ENCODE measurements around the gene APOBEC3A.
"Not testable (repeated sequence)": the region's sequence is repeated elsewhere in the genome, so short reads cannot be mapped to it uniquely, and the experiment has no call there.

The APOBEC3A gene

DNA sequence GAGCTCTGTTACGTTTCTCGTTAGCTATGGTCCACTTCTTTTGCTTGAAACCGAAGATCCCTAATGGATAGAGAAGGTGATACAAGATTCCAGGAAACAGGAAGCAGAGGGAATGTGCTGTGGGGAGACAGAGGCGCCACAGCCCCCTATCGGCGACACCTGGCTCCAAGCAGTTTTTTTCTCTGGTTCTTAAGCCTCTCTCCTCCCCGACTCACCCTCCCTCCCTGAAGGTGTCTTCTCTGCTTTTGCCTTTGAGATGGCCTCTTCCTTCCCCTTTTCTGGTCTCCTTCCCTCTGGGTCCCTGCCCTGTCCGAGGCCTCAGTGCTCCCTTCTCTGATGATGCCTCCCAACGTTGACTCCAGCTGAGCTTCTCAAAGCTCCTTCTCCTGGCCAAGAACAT, 14.2 kb upstream of the APOBEC3A start:
- no peak for DNase-seq (ENCODE audit: low read depth)

- no peak for DNase-seq (ENCODE audit: low read depth)
Observed at GRCh38 chr22:38943882-38944281, 13.5 kb upstream of the APOBEC3A start.

DNA sequence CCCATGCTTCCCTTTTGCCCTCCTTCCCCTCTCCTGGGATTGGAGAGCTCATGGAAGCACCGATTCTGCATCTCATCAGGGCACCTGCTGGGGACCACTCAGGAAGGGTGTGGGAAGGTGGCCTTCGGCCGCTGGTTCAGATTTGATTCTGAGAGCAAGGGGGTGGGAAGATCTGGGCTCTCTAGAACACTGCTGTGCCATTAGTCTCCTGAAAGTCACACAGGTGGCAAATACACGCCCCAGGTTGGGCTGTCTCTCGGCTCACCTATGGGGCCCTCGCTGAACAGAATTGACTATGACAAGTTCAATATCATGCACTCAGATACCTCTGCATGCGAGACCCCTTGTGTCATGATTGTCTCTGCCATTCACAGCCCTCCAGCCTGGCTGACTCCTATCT, 12.8 kb upstream of the APOBEC3A start:
- DNase-seq (ENCODE audit: low read depth), result no peak

- not testable (repeated sequence) for DNase-seq (ENCODE audit: low read depth)
Observed at GRCh38 chr22:38945706-38946338, 11.6 kb upstream of the APOBEC3A start.

DNA sequence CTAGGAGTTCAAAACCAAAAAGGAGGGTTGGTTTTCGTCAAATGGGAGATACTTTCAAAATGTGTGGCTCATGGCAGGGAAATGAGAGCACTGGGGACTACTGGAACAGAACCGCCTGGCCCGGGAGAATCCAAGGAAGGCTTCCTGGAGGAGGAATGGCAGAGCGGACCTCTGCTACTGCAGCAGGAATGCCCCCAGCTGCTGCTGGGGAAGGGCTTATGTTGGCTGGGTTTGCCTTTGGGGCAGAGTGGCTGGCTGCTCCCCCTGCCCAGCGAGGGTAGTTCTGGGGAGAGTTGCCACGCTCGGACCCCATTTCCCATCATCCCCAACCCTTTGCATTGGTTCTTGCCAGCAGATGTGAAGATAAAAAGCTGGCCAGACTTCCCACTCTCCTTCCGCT, 10.6 kb upstream of the APOBEC3A start:
- no peak for DNase-seq (ENCODE audit: low read depth)

- DNase-seq (ENCODE audit: low read depth), result no peak
Observed at GRCh38 chr22:38947321-38948140, 9.9 kb upstream of the APOBEC3A start.

DNA sequence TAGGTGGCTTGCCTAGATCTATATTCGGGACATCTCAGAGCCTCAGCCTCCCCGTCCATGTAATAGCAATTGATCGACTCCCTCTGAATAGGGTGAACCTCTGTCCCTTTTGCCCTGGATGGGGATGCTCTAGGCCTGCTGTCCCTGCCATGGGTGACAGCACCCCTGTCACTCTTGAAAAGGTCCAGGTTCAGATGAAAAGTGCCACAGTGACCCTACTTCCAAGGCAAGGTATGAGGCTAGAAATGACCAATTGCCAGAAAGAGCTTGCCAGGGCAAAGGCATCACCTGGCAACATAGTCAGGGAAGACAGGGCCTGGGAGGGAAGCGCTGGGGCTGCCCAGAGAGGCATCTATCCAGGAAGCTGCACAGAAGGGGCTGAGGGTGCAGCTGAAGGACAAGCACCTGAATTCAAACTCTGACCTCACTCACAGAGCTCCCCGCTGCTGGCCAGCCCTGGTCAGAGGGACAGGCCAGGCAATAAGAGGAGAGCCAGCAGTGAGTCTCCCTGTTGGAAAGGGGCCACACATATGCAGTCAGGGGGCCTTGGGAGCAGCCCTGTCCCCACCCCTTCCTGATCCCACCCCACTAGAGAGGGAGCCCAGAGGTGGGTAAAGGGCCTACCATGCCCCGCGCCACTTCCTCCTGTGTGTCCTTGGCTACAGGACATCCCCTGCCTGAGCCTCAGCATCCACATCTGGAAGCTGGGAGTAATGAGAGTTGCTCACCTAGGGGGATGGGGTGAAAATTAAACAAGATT, 9.0 kb upstream of the APOBEC3A start:
- DNase-seq (ENCODE audit: low read depth), result no peak

DNA sequence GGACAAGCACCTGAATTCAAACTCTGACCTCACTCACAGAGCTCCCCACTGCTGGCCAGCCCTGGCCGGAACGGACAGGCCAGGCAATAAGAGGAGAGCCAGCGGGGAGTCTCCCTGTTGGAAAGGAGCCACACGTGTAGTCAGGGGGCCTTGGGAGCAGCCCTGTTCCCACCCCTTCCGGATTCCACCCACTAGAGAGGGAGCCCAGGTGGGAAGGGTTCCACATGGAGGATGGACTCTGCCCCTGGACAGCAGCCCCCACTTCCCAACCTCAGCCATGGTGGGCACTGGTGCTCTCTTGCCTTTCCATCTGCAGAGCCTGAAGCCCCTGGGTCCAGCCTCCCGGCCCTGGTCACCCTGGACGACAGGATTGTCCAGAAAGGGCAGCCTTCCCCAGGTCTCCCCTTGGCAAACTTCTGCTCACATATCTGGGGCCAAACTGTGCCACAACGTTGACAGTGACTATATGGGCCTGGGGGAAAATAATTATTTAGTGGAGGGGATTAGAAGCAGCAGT, 7.5 kb upstream of the APOBEC3A start:
- DNase-seq (ENCODE audit: low read depth), result no peak

DNA sequence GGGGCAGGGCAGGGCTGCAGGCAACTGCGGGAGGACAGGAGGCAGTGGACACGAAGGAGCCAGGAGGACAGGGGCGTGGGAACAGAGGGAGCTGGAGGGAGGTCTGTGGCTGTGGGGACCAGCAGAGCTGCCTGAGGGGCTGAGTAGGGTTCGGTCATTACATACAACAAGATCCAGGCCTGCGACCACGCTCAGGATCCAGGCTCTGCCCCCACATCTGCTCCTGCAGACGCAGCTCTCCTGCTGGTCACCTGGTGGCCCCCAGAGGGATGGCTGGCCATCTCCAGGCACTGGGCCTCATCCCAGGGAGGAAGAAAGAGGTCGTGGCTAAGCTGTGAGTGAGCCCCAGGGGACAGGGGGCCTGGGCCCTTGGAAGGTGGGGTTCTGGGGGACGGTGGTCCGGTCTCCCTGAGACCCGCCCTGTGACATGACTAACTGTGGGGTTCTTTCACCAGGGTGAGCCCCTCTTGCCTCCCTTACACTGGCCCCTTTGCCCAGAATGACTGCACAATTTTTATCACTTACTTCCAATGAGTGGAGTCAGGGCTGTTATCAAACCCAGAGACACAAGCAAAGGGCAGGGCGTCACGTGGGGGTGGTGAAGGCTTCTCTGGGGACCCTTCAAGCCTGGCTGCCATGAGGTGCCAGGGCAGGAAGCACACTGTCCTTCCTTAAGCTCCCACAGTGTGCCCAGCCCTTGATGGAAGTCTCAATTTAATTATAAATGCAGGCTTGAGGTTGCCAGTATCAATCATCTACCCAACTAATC, 6.7 kb upstream of the APOBEC3A start:
- DNase-seq (ENCODE audit: low read depth), result no peak

- DNase-seq (ENCODE audit: low read depth), result no peak
Observed at GRCh38 chr22:38951734-38952133, 5.7 kb upstream of the APOBEC3A start.

DNA sequence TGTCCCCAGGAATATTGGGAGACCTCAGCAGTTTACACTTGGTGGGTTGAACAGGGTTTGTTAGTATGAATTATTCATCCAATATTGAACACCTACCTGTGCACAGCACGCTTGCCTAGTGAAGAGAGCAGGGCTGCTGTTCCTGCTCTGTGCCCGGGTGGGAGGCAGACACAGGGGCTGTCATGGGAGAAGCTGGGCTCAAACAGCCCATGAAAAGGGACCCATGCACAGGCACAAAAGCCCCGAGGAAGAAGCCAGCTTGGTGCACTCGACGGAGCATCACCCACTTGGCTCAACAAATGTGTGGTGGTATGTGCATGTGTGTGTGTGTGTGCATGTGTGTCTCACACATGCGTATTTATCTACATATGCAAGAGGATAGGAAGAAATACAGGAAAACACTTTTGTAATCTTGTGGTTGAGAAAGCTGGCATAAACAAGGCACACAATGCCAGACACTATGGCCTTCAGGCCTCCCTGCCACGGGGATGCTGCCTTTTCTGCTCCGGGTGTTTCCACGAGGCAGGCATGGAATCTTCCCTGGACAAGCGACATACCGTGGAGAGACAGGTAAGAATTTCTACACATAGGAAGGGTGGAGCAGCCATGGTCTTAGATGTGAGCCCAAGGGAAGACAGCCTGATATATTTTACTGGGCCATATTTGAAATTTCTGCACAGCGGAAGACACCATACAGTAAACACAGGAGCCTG, 5.0 kb upstream of the APOBEC3A start:
- no peak for DNase-seq (ENCODE audit: low read depth)

- DNase-seq (ENCODE audit: low read depth), result no peak
Observed at GRCh38 chr22:38953091-38953490, 4.3 kb upstream of the APOBEC3A start.

- no peak for DNase-seq (ENCODE audit: low read depth)
Observed at GRCh38 chr22:38953577-38954413, 3.6 kb upstream of the APOBEC3A start.

DNA sequence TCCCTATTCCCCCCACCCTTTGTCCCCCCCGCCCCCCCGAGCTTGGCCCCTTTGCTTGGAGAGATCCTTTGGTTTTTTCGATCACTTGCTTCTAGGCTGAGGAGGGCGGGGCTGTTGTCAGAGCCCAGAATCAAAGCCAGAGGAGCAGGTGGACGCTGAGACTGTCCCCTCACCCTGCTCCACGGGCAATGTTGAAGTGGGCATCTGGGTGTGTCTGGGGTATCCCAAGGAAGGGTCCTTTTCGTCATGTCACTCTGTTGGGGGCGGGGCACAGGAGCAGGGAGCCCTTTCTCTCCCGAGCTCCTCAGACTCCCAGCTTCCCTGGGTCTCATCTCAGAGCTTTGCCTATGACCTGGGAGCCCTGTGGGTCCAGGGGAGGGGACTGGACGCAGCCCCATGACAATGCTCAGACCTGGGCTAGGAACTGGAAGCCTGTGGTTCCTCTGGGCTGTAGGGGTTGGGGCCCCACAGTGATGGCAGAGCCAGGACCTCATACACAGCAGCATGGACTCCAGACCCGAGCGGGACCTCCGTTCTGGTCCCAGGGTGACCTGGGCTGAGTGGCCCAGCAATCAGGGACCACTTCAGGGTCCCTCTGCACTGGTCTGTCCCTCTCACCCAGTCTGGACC, 2.9 kb upstream of the APOBEC3A start:
- DNase-seq (ENCODE audit: low read depth), result no peak

DNA sequence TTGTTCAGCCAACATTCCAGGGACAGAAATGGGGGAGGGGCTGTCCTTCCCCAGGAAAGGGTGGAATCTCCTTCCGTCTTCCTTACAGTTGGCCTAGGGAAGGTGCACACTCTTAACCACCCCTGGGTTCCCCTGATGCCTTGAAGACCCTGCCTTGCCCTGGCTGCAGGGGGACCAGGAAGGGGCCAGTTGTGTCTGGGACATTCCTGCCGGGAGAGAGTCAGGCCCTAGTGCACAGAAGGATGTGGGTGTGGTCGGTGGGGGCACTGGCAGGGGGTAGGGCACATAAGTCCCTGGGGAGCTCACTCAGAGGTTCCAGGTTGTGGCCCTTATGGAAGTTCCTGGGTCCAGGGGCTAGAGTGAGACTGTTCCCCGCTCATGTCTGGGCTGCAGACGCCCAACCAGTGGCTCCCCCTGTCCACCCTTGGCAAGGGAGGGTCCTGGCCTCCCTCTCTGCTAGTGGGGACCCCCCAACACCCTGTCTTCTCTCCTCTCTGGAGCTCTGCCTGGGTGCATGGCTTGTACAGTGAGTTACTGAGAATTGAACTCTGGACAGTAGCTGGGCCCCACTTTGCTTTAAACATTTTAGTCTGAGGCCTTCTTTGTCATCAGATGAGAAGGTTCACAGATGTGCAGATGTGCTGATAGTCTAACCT, 2.0 kb upstream of the APOBEC3A start:
- DNase-seq (ENCODE audit: low read depth), result no peak

GRCh38 chr22:38955926-38956325, 1.5 kb upstream of the APOBEC3A start:
- no peak for DNase-seq (ENCODE audit: low read depth)

DNA sequence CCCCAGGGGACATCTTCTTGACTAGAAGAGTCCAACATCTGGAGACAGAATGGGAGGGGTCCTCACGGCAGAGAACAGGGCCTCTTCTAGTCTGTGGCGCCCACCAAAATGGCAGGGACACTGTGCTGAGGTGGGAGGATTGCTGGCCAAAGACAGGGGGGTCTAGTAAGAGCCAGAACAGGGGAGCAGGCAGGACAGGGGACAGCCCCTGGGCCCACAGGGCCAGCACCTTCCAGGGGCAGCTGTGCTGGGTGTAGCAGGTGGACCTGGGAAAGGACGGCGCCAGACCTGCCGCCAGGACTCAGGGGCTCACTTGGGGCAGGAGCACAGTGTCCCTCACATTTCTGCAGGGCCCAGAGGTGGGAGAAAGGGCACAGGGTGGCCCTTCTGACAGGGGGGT, 858 bp upstream of the APOBEC3A start:
- no peak for DNase-seq (ENCODE audit: low read depth)

DNA sequence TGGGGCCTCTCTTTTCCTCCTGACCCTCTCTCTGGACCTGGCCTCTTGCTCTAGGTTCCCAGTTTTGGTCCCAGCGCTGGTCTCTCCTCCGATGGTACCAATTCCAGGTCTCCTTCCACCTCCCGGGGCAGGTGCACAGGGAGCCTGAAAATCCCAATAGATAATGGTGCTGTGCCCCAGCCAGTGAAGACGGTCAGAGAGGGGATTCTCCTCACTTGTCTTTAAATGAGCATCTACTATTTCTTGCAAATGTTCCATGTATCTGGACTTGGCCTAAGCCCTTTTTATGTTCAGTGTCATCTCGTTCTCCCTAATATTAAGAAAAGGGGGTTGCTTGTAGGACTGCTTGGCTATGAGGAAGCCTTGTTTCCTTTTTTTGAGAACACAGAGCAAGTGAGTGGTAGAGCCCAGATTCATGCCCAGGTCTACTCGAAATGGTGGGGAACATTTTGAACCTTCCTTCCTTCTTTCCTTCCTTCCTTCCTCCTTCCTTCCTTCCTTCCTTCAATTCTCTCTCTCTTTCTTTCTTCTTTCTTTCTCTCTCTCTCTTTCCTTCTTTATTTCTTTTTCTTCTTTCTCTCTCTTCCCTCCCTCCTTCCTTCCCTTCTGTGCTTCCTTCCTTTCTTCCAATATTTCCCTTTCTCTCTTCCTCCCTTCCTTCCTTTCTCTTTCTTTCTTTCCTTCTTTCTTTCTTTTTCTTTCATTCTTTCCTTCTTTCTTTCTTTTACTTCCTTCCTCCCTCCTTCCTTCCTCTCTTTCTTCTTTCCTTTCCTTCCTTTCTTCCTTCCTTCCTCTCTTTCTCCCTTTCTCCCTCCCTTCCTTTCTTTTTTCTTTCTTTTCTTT, 620 bp downstream of the APOBEC3A start:
- no peak for DNase-seq (ENCODE audit: low read depth)

GRCh38 chr22:38958651-38958943, 1.2 kb downstream of the APOBEC3A start:
- not testable (repeated sequence) for DNase-seq (ENCODE audit: low read depth)

Measured in HS-5 (cell line).